ENCODE data around the gene TRERF1.

The TRERF1 gene

DNA sequence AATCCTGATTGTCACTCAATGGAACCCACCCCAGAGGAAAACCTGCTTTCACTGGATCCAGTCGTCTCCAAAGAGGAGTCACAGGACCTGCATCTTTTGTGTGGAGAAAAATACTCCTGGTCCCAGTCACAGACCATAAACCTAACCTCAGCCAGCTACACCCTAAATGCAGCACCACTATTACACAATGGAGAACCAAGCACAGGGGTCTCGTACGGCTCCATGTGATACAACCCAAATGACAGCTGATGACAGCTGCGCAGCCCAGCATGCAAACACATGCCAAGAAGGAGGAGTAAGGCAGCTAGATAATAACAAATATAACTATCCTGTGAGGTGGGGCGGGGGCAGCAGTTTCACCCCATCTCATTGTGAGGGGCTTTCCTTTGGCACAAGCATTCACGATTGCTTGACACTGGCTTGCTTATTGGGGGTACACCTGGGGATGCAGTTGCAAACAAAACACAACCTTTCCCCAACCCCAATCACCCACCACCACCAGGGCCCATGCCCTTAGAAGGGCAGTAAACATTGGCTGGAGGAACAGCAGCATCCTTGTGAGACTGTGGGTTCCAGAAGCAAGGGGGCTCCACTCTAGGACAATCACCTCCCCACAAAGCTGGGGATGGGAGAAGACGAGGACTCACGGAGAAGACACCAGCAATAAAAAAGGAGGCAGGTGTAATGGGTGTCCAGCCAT lies 51.5 kb downstream of the TRERF1 start:
- in situ Hi-C loops (cut with HindIII; ENCODE audit: low sequenced_read_pairs) = no loop called here

DNA sequence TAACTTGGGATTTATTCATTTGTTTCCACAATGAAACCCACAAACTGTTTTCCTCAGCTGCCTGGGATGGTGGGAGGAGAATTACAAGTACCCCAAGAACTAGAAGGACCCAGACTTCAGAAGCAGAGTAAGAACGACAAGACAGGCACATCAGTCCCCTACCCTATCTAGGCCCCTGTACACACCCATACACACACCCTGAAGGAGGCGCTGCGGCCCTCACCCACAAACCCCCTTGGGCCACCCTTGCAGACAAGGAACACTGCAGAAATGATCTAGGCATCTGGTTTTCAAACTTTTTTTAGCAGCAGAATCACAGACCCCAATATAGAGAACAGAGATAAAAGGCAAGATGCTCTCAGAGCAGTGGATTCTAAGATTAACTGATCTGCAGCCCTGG lies 55.0 kb downstream of the TRERF1 start:
- in situ Hi-C loops (cut with HindIII; ENCODE audit: low sequenced_read_pairs) = no loop called here

DNA sequence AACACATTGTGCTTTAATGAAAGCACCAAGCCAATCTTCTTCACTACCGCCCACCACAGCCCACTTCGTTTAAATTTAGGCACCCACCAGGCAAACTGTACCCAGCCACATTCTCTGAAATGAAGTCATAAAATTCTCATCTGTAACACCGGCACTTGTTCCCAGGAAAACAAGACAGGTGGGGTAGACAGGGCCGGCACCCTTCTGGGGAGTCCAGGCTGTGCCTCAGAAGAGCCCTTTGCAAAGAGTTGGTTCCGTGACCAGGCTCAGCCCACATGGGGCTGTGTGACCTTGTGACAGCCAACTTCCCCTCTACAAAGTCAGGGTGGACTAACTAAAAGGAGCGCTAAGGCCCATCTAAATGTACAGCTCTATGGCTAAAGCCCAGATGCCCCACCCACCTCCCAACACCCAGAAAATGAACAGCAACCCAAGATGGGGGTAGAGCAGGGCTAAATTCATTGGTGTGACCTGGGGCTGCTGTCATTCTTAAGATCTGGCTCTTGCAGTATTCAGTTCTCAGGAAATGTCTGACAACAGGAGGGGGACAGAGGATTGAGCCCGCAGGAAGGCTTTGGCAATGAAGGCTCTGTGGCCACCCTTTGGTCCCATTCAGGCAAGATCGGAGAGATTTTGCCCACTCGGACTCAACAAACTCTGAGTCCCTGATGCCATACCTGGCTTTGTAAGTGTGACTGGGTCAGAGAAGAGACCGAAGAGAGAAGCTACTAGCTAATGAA lies 56.7 kb downstream of the TRERF1 start:
- in situ Hi-C loops (cut with HindIII; ENCODE audit: low sequenced_read_pairs) = no loop called here

DNA sequence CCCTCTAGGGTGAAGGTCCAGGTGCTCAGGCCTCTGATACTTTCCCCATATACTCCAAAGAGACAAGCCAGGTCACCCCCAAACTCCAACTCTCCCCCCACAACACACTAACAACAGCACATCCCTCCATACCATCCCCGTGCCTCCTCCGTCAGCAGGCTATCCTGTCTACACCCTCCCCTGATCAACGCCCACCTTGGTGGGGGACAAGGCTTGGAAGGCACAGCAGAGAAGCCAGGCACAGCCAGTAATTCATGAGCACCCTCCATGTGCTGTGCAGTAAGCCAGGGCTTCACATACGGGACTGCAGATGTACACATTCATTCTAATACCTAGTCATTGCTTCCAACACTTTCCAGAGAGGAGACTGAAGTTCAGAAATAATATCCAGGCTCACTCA lies 57.6 kb downstream of the TRERF1 start:
- in situ Hi-C loops (cut with HindIII; ENCODE audit: low sequenced_read_pairs) = no loop called here

DNA sequence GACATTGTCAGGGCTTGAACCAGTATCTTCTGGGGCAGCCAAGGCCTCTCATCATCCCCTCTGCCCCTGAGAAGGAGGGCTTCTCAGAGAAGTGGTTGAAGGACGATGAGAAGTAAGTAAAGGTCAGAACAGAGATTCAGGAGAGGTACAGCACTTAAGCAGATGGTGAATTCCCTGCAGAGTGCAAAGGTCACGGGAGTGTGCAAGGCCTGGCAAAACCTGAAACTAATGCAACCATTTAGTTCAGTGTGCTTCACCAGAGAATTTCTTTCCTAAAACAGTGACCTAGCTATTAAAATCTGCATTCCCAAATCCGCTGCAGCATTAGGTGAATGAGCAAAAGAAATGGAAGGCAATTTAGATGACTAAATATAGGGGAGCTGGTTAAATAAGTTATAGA lies 58.4 kb downstream of the TRERF1 start:
- in situ Hi-C loops (cut with HindIII; ENCODE audit: low sequenced_read_pairs) = no loop called here

DNA sequence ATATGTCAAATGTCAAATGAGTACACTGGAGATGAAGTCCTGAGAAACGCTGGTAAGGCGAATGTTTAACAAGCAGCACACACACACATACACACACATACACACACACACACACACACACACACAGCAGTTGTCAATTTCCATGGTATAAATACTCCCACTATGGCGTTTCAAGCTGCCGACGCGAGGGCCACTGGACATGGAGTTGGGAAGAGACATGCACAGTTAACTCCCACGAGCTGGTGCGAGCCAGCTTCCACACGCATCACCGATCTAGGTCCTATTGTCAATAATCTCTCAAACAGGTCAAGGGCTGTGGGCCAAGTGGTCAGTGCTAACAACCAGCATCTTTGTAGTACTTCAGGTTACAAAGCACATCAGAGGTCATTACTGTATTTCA lies 58.9 kb downstream of the TRERF1 start:
- in situ Hi-C loops (cut with HindIII; ENCODE audit: low sequenced_read_pairs) = no loop called here

DNA sequence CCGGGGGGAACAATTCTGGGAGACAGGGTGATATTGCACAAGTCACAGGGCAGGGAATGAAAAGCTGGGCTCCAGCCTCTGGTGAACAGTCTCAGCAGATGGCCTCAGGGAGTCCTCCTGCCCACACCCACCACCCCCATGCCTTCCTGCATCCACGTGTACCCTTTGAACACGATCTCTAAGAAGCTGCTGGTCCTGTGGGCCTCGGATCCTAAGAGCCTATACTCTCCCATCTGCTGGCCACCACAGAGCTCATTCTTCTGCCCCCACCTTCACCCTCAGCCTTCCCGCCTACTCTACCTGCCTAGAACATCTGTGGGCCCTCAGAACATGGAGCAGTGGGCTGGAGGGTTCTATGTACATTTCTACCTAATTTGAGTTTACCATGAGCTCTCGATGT lies 60.3 kb downstream of the TRERF1 start:
- in situ Hi-C loops (cut with HindIII; ENCODE audit: low sequenced_read_pairs) = no loop called here

DNA sequence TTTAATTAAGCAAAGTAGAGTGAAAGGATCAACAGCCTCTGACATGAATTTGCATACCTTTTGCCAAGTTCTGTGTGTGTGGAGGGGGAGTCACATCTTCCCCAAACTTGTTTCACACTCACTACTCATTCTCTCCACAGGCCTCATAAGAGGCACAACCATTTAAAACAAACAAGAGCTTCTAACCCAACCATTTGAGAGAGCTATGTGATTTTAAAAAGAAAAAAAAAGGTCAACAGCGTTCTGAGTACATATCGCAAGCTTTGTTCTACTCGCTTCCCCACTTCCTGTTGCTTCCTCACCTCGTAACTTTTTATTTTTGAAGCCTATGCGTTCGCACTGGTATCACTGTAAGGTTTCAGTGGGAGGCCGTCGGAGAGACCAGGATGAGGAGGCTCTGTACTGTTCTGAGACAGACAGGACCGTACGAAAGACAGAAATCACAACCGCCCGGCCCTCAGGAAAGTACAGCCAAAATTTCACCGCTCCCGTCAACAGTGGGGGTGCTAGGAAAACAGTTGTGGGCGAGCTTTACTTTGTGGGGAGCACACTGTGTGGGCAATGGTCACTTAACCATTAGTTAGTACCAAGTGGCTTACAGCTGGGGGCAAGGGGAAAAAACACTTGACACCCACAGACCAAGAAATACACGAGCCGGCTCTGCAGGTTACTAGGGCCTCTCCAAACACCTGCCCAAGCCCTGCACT lies 61.3 kb downstream of the TRERF1 start:
- in situ Hi-C loops (cut with HindIII; ENCODE audit: low sequenced_read_pairs) = no loop called here

DNA sequence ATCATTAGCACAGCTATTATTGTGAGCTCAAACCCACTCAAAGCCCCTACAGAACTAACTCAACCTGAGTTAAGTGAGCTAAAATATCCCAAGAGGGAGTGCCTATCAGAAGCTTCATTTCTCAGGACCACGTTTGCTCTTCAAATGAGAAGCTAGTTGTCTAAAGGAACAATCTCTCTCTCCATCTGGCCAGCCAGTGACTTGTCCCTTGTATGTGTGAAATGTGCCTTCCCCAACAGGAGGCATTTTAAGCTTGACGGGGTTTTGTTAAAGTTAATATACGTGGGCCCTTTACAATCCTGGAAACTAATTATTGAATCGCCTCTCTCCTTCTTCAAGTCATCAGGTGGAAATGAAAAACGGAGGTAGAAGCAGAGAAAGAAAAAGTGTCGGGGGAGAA lies 62.0 kb downstream of the TRERF1 start:
- in situ Hi-C loops (cut with HindIII; ENCODE audit: low sequenced_read_pairs) = no loop called here

DNA sequence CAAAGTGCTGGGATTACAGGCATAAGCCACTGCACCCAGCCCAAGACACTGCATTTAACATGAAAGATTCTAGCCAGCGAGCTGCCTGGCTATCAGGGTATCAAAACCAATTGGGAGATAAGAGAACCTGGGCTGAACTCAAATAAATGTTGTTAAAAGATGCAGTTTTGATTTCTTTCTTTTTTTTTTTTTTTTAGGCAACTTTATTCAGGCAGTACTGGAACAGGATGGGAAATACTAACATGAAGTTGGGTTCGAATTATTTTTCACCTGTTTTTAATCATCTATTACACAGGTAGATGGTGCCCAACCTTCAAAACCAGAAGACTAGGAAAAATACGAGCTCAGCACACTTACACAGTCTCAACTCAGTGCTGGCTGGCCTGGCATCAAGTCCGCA lies 63.7 kb downstream of the TRERF1 start:
- in situ Hi-C loops (cut with HindIII; ENCODE audit: low sequenced_read_pairs) = no loop called here

DNA sequence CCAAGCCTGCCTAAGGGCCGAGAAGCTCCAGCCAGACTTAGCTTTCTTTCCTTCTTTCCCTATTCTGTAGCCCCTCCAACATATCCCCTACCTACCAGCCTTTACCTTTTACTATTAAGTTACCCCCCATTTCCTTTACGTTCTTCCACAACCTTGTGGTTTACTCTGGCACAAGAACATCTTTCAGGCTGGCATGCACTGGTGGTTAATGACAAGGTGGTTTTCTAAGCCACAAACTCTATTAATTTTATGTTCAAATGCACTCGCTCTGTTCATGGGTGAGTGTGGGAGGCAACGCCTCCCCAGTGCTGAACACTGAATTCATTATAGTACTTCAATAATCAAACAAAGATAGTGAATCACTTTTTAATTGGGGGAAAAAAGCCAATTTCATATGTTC lies 64.4 kb downstream of the TRERF1 start:
- in situ Hi-C loops (cut with HindIII; ENCODE audit: low sequenced_read_pairs) = no loop called here

DNA sequence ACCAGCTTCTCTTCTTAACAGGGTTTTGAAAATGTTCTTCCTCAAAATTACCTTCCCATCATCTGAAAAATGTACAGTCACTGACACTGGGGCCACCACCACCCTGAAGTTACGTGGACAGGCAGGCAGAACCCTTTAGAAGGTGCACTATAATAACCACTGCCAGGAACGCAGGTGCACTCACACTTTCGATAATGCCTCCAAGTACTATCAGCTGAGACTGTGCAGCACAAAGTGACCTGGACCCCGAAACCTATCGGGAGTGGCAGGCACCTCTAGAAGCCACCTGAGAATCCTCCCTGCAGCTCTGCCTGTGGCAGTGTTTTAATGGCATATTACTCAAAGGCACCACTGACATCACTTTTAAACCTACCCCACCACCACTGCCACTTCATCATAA lies 66.4 kb downstream of the TRERF1 start:
- in situ Hi-C loops (cut with HindIII; ENCODE audit: low sequenced_read_pairs) = no loop called here

DNA sequence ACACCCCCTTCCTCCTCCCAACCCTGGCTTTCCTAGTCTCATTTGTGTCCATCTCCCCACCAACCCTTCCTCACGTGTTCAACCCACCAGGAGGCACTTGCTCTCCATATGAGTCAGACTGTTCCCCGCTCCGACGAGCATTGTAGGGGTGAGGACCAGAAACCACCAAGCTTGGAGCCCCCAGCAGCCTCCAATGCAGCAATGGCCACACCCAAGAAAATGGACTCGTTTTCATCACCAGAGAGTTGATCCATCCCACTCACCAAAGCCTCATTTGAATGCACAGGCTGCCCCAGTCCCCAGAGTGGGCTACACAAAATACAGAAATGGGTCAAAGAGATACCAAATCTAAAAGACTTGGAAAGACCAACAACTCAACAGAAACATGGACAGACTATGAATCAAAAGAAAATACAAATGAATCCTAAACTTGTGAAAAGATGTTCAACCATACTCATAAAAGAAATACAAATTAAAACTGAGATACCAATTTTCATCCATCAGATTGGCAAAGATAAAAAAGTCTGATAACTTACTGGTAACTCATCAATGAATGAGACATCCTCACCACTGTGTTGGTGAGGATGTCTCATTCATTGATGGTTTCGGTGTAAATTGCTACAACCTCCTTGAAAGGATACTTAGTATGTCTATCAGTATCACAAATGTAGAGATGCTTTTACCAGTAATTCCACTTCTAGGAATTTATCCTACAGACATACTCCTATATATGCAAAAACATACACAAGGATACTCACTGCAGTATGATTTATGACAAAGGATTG lies 68.1 kb downstream of the TRERF1 start:
- in situ Hi-C loops (cut with HindIII; ENCODE audit: low sequenced_read_pairs) = loop anchor here (5.0 kb wide), 1 partner anchor 69 kb away; the partner anchor contains the start of gene TRERF1

DNA sequence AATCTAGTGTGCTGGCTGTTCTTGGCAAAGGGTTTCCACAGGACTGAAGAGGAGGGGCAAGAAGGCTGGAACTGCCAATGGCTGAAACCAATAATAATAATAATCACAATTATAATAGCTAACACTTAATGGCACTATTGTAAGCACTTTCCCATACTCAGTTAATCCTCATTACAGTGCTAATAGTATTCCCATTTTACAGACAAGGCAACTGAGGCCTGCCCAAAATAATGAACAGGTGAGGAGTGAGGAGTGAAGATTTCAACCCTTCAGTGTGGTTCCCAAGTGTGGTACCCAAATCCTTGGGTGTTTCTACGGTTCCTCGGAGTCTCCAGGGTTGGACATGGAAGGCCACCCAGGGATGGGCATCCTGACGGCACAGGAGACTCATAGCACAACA lies 69.9 kb downstream of the TRERF1 start:
- in situ Hi-C loops (cut with HindIII; ENCODE audit: low sequenced_read_pairs) = loop anchor here (5.0 kb wide), 1 partner anchor 70 kb away; the partner anchor contains the start of gene TRERF1

DNA sequence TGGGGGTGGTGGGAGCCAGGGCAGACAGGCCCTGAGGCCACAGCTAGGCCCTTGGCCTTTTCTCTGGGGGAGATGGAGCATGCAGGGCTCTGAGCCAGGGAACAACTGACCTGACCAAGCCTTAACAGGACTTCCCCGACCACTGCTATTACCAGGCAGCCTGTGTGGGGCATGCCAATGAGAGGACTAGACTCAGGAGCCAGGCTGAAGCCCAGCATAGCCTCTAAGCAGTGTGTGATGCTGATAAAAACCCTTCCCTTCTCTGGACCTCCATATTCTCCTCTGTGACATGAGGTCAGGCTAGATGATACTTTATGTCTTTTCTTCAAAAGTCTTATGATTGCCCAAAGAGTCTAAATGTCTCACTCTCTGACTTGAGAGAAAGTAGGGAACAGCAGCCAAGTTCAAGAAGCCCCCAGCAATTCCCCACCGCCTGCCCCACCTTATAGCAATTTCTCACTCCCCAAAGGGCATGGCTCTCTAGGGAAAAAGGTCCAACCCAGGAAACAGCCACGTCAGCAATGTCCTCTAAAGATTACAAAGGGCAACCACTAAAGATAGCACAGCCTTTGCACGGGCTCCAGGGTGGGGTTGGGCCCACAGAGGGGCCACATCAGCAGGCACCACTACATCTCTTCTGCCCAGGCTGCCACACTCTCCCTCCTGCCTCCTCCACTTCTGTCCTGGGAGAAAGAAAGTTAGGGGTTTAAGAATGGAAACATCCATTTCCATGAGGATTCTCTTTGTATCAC lies 71.3 kb downstream of the TRERF1 start:
- in situ Hi-C loops (cut with HindIII; ENCODE audit: low sequenced_read_pairs) = loop anchor here (5.0 kb wide), 1 partner anchor 72 kb away; the partner anchor contains the start of gene TRERF1

DNA sequence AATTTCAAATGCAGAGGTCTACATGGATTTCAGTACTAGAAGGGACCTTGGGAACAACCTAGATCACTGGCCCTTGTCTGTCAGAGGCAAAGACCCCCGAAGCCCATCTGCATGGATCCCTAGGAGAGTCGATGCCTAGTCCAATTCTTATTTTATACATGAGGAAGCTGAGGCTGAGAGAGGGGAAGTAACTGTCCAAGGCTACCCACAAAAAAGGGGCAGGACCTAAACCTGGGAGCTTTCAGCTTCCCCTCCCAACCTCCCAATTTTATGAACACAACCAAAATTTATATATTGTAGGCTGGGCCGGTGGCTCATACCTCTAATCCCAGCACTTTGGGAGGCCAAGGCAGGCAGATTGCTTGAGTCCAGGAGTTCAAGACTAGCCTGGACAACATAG lies 73.2 kb downstream of the TRERF1 start:
- in situ Hi-C loops (cut with HindIII; ENCODE audit: low sequenced_read_pairs) = no loop called here

DNA sequence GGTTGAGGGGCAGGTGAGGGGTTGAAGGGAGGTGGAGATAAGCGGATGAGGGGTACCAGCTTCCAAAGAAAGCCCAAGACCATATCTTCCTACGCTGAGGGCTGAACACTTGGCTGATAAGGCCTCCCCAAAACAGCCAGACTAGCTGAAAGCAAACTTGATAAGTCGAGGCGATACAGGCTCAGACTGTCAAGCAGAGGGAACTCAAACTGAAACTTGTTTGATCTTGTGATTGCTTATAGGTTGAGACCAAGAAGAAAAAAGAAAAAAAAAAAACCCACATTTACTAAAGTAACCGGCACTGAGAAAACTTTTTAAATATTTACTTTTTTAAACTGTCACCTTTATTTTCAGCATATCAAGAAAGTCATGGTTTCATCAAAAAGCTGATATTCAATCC lies 73.6 kb downstream of the TRERF1 start:
- in situ Hi-C loops (cut with HindIII; ENCODE audit: low sequenced_read_pairs) = no loop called here

DNA sequence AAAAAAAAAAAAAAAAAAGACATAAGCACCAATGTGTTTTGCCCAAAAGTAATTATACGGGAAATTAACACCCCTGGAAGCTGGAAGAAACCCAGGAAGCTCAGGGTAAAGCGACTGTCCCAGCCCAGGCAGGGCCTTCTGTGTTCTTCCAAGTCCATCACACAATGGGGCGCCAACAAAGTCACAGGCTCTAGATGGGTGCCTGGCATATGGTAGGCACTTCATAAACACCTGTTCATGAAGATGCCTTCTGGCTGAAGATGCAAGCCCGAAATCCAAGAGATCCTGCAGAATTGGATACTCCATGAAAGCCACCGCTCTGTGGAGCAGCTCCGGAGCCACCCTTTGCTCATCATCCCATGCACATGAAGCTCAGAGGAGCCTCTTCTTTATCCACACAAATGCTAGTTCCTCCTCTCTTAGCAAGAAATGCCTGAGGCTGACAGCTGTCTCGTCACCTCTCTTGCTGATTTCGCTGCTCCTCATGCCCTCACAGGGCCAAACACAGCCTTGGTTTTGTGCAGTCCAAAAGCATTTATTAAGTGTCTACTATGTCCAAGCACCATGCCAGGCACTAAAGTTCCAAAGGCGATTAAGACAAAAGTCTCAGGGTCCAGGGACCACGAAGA lies 76.6 kb downstream of the TRERF1 start:
- in situ Hi-C loops (cut with HindIII; ENCODE audit: low sequenced_read_pairs) = no loop called here

DNA sequence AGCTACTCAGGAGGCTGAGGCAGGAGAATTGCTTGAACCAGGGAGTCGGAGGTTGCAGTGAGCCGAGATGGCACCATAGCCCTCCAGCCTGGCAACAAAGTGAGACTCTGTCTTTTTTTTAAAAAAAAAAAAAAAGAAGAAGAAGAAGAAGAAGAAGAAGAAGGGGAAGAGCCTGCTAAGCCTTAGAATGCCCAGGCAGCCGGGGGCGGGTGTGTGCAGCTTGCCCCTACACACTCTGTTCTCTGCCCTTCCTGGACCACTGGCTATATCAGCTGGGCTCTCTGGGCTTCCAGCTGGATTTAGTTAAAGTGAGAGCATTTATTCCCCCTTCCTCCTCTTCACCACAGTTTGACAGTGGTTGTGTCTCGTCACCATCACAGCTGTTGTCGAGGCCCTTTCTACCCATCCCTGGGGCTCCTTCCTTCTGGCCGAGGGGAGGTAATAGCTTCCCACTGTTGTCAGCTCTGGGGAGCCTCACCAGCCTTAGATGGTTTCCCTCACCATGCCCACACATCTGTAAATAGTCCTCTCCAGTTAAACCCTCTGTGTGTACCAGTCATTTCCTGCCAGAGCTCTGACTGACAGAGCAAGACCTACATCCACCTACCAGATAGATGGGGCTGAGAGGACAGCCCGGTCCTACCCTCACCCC lies 77.6 kb downstream of the TRERF1 start:
- in situ Hi-C loops (cut with HindIII; ENCODE audit: low sequenced_read_pairs) = no loop called here

All from endothelial cell of hepatic sinusoid (primary cell).